Erythroblast (primary cell): ENCODE results near the gene ITGA11.

Experiments used
- DNase-seq, 2 experiments: peaks; one replicate each; lab custom pipeline; 2025; lab: John Stamatoyannopoulos, UW
- GATA1 ChIP-seq: IDR thresholded peaks from 2 replicates; pipeline ENCODE4 v1.6.1; 2011; ENCODE audit warnings: low read depth, mild to moderate bottlenecking, control low read depth, low read length, moderate library complexity
- POLR2A ChIP-seq: IDR thresholded peaks from 2 replicates; pipeline ENCODE4 v1.6.1; 2011; ENCODE audit warnings: mild to moderate bottlenecking, low read length

The ITGA11 gene

DNA sequence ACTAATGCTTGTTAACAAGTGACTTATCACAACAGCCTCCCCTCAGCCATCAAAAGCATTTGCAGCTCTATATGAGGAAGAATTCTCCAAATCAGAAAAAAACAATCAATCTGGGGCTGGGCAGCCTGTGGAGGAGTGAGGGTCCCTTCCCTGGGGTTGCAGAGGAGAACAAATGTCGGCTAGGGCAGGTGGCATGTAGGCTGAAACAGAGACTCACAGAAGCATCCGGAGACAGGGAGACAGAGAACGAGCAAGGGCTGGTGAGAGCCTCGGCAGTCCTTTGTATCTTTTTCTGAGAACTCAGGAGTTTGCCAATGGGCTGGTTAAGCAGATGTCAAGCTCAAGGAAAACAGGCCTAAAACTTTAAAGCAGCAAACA lies 15.8 kb downstream of the ITGA11 start:
- no peak for DNase-seq
- TF ChIP-seq POLR2A (no peak), GATA1 (no peak)

DNA sequence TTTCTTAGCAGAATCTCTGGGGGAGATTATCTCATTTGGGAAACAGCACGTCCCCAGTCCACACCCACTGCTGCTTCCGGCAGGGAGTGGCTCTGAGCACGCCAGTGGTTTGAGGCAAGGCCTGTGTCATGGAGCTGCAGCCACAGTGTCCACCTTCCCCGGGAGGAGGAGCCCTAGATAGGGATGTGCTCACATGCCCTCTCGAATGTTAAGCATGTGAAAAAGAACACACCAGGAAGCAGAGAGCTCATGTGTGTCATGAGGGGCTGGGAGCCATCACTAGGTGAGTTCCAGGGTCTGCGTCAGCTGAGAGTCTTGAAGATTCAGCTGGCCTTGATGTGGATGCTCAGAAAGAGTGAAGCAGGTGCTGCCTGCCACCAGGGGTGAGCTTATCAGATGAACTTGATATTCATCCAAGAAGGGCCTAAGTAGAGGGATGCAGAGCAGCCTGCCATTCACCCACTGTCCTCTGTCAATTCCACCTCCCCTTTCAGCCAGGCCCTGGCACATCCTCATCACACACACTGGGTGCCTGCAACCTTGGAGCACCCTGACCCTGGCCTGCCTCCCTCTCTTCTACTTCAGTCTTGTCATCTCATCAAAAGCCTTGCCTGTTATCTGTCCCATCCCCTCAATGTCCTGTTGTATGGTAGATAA lies 16.3 kb downstream of the ITGA11 start:
- no peak for TF ChIP-seq GATA1
- no peak for TF ChIP-seq POLR2A
- peak; percentile 13 to 58 for DNase-seq

DNA sequence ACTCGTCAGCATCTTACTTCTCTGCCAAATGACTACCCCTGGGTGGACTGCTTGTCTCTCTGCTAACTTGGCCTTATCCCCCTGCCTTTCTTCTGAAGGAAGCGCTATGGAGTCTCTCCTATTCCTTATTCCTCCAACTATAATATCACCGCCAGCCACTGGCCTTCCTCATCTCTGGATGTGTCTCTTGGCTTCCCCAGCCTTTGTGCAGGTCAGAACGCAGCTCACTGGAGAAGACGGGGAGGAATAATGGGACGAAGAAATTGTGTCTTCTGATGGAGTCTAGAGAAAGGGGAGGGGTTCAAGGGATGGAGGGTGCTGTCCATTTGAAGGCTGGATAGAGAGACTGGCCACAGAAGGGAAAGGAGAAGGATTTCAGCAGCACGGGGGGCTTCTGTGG lies 16.9 kb downstream of the ITGA11 start:
- TF ChIP-seq GATA1 (no peak), POLR2A (no peak)
- DNase-seq, result no peak

DNA sequence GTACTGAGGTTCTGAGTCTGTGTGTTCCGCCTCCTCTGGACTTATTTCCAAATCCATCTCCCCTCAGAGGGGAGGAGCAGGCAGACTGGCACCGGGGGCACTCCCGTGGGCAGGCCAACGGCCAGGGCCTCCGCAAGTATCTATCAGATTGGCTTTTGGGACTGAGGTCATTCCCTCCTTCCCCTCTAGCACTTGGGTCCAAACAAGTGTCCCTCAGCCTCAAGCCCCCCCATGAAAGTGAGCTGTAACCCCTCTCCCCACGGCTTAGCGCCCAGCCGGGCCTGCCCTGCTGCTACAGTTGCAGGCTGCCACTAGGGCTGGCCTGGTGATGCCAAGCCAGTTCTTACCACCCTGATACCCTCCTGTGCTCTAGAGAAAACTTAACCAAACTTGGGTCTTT lies 17.4 kb downstream of the ITGA11 start:
- no peak for DNase-seq
- no peak for TF ChIP-seq POLR2A
- no peak for TF ChIP-seq GATA1

DNA sequence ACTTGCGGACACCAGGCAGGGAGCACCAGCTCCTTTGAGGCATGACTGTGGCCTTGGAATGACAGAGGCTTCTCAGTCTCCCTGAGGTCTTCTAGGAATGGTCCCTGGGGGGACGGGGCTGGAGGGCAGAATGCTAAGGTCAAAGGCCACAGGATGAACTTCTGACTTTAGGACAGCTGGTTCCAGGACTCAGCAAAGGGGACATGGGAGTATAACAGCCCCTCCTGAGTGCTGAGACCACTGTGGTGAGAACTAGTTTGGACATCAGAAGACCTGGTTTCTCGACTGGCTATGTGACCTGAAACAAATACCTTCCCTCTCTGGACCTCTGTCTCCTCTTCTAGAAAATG lies 17.8 kb downstream of the ITGA11 start:
- no peak for TF ChIP-seq GATA1
- no peak for TF ChIP-seq POLR2A
- no peak for DNase-seq

DNA sequence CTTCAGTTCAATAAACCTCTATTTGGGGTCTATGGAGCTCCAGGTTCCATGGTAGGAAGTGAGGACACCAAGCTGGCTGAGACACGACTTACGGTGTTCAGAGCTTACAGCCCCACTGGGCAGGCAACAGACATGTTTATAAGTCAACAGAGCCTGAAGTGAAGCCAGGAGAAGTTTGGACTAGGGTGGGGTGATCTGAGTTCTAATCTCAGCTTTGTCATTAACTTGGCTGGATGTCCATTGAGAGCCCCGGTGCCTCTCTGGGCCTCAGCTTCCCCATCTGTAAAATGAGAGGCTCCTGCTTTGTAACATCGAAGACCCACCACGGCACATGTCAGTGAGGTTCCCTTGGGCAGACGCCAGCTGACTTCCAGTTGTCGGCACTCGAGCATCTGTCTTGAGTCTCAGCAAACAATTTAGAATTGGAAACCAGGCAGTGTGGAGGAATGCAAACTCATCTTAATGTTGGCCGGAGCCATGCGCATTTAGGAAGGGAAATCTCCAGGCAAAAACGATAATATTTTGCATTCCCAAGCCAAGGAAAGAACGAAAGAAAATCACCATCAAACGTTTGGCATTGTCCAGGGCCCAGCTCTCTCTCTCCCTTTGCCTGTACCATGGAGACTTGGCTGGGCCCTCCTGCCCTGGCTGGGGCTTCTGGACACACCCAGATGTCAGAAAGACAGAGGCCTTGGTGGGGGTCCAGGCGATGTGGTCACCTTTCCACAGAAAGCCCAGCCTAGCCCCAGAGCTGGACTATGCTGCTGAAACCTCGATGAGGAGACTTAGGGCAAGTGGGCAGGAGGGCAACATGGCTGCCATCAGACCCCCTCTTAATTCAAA lies 18.4 kb downstream of the ITGA11 start:
- TF ChIP-seq GATA1 (no peak), POLR2A (no peak)
- no peak for DNase-seq

DNA sequence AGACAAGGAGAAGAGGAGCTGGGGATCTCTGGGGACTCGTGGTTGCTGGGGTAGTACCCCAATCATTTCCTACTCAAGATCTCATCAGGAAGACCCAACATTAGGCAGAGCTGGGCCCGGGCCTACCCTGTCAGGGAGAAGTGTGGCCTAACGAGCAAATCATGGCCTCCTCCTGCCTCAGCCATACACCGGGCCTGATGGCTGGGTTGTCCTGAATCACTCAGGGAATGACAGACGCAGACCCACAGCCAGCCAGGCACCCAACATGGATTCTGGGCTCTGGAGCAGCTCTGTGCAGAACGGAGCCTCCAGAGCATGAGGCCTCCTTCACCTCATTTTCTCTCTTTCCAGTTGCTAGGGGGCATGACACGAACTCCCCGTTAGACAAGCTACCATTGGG lies 19.7 kb downstream of the ITGA11 start:
- DNase-seq, result no peak
- TF ChIP-seq POLR2A (no peak), GATA1 (no peak)

DNA sequence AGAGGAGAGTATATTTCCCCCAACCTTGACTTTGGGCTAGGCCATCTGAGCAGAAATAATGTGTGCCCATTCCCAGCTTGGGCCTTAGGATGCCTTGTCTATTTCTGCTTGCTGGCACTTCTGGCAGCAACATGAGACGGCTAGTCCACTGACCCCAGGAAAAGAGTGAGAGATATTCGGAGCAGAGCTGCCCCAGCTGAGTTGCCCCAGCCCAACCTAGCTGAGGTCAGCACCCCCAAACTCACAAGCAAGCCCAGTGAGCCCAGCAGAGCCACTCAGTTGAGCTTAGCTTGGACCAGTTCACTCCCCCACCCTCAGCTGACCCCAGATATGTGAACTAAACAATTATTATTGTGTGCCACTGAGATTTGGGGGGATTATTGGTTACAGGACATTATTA lies 20.2 kb downstream of the ITGA11 start:
- no peak for DNase-seq
- no peak for TF ChIP-seq POLR2A
- TF ChIP-seq GATA1, result no peak

DNA sequence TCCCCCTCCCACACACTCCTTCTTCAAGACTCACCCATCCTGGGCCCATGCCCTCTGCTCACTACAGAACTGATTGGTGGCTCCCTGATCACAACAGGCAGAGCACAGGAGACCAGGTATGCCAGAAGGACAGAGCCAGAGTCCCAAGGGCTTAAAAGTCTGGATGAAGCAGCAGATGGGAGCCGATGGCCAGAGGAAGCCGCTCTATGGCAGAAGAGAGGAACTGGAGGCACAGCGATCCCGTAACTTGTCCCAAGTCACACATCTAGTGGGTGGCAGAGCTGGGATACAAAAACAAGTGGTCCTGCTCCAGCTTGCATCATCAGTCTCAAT lies 20.7 kb downstream of the ITGA11 start:
- no peak for TF ChIP-seq POLR2A
- no peak for TF ChIP-seq GATA1
- DNase-seq, result no peak

DNA sequence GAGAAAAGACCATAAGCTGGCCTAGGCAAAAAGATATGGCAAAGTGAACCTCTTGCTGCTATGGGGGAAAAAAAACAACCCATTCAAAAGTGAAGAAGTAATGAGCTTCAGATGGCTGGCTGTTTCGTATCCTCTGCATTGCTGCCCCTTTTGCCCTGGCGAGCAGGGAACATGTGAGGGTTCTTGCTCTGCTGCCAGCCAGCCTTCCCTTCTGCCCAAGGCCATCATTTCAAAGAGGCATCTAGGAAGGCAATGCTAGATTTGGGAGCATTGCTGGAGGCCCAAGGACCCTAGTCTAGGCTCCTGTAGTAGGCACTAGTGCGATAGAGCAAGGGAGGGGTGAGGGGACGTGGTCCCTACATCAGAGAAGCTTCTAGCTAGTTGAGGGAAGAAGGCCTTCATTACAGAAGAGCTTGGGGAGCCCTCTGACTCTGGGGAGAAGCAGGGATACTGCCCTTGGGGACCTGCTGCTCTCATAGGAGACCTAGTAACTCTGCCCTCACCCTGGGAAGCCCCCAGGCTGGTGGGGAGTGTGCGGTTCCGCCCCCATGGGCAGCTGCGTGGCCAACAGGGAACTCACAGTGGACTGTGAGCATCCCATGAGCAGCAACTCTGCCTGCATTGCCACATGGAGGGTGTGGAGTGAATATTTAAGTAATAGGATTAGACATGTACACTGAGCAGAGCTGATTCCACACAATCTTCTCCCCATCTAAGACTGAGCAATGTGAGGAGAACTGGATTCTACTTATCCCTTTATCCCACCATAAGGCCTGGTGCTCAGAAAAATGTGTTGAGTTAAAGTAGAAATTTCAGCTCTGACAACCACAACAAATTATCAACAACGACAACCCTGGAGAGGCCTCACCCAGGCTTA lies 21.3 kb downstream of the ITGA11 start:
- TF ChIP-seq POLR2A, result no peak
- no peak for TF ChIP-seq GATA1
- DNase-seq, result no peak

DNA sequence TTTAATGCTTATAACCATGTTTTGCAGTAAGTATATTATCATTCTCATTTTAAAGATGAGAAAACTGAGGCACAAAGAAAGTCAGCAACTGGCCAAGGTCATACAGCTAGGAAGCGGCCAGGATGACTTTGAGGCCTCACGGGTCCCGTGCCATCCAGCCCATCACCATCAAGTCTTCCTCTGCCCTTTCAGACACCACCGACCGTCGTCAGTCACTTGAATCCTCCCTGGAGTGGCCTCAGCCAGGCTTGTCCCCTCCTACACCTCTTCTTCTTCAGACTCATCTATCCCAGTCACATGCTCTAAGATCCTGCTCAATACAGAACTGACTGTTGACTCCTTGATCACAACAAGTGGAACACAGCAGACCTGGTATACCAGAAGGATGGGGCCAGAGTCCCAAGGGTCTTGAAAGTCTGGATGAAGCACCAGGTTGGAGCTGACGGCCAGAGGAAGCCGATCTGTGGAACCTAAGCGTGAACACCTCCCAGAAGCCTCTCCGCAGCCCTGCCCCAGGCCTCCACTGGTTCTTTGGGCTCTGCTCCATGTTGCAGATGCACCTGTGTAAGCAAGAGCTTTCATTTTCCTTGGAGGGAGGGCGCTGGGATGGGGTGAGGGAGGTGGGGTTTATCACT lies 22.1 kb downstream of the ITGA11 start:
- TF ChIP-seq POLR2A (no peak), GATA1 (no peak)
- no peak for DNase-seq

DNA sequence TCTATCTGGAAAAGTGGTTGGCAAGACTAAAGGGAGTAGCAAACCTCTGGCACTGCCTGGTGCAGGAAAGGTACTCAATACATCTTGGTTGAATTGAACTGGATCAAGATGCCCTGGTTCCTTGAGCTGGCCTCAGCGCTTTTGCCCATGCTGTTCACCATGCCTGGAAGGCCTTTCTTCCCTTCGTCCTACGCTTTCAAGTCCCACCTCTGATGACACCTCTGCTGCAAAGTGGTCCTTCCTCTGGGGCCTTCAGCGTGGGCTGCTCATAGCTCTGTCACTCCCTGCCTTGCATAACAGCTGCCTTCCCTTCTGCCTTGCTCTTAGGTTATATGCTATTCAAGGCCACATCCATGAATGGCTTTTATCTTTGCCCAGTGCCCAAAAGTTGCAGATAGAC lies 23.0 kb downstream of the ITGA11 start:
- no peak for DNase-seq
- no peak for TF ChIP-seq GATA1
- no peak for TF ChIP-seq POLR2A
